ENCODE data around the gene MAP4K3. TPM values are rescaled to one million over a fixed set of nuclear protein-coding genes. Genes with fewer than 3 reads are reported as not detected.
A peak's percentile ranks its signal among the peaks of the same experiment; 100 is the strongest.

The MAP4K3 gene
- polyA plus RNA-seq, 3 donors: 64.1 to 82.8 (median 77.3) TPM

- no peak for DNase-seq (ENCODE audit: extremely low read depth in 1 of 11, low read depth in 9 of 11, low spot score in 4 of 11)
Measured at GRCh38 chr2:39455826-39456225, 18.7 kb upstream of the MAP4K3 start.

- DNase-seq (ENCODE audit: extremely low read depth in 1 of 11, low read depth in 9 of 11, low spot score in 4 of 11): no peak
Measured at GRCh38 chr2:39452396-39452795, 15.3 kb upstream of the MAP4K3 start.

GRCh38 chr2:39451954-39452353 lies 14.9 kb upstream of the MAP4K3 start:
- DNase-seq (ENCODE audit: extremely low read depth in 1 of 11, low read depth in 9 of 11, low spot score in 4 of 11): no peak

- DNase-seq (ENCODE audit: extremely low read depth in 1 of 11, low read depth in 9 of 11, low spot score in 4 of 11): no peak
Measured at GRCh38 chr2:39448169-39448502, 11.1 kb upstream of the MAP4K3 start.

DNA sequence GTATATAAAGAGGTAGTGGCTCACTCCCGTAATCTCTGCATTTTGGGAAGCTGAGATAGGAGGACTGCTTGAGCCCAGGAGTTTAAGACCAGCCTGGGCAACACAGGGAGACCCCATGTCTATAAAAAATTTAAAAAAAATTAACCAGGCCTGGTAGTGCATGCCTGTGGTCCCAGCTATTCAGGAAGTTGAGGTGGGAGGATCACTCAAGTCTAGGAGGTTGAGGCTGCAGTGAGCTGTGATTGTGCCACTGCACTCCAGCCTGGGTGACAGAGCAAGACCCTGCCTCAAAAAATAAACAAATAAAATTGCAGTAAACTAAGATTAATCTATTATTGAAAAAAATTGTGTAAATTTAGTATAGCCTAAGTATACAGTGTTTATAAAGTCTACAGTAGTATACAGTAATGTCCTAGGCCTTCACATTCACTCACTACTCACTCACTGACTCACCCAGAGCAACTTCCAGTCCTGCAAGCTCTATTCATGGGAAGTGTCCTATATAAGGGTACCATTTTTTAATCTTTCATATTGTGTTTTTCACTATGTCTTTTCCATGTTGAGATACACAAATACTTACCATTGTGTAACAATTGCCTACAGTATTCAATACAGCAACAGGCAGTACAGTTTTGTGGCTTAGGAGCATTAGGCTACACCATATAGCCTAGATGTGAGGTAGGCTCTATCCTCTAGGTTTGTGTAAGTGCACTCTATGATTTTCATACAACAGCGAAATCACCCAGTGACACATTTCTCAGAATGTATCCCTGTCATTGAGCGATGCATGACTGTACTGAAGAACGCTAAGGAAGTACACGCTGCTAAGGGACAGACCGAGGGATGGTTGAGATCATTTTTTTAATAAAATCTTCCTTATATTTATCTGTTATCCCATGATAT lies 10.4 kb upstream of the MAP4K3 start:
- no peak for DNase-seq (ENCODE audit: extremely low read depth in 1 of 11, low read depth in 9 of 11, low spot score in 4 of 11)

GRCh38 chr2:39445934-39446333 lies 8.8 kb upstream of the MAP4K3 start:
- no peak for DNase-seq (ENCODE audit: extremely low read depth in 1 of 11, low read depth in 9 of 11, low spot score in 4 of 11)

GRCh38 chr2:39443009-39443408 lies 5.9 kb upstream of the MAP4K3 start:
- no peak for DNase-seq (ENCODE audit: extremely low read depth in 1 of 11, low read depth in 9 of 11, low spot score in 4 of 11)

- peak in 5 of 11 donors; percentile 15 to 55 (median 31) for DNase-seq (ENCODE audit: extremely low read depth in 1 of 11, low read depth in 9 of 11, low spot score in 4 of 11)
Measured at GRCh38 chr2:39437522-39438296, 624 bp upstream of the MAP4K3 start.

DNA sequence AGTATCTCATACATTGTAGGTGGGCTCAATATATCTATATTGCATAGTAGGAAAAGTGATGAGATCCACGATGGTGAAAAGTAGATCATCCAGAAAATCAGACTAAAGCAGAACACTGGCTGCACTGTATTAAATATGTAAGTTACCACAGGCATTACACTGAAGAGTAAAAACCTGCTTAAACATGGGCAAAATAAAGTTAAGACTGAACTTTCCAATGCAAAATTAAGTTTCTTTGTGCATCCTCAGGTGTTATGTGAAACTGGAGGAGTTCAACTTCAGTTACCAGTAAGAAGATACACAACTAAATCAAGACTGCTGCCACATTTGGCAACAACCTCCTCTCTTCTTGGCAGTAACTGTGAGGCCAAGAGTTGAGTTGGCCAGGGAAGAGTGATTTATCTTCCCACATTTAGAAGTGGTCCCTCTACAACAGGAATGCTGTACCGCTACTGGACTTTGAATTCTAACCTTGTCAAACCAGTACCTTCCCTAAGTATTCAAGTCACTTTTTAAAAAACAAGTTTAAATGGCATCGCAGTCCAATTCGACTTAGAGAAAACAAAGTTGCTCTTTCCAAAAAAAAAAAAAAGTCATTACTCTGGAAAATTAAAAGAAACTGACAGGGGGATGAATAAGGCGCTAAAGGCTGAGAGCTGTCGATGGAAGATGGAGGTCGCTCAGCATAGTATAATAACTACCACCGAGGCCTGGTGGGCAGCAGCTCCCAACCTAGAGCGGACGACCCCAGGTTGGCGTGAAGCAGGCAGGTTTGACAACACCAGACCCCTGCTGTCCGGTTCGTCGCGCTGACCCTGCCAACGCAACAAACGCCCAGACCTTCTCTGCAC lies 1.1 kb downstream of the MAP4K3 start:
- peak in 8 of 11 donors; percentile 19 to 51 (median 33) for DNase-seq (ENCODE audit: extremely low read depth in 1 of 11, low read depth in 9 of 11, low spot score in 4 of 11)

GRCh38 chr2:39435234-39435633 lies 1.9 kb downstream of the MAP4K3 start:
- DNase-seq (ENCODE audit: extremely low read depth in 1 of 11, low read depth in 9 of 11, low spot score in 4 of 11): peak in 2 of 11 donors; percentile 15 to 23

- no peak for DNase-seq (ENCODE audit: extremely low read depth in 1 of 11, low read depth in 9 of 11, low spot score in 4 of 11)
Measured at GRCh38 chr2:39434233-39434897, 2.7 kb downstream of the MAP4K3 start.

DNA sequence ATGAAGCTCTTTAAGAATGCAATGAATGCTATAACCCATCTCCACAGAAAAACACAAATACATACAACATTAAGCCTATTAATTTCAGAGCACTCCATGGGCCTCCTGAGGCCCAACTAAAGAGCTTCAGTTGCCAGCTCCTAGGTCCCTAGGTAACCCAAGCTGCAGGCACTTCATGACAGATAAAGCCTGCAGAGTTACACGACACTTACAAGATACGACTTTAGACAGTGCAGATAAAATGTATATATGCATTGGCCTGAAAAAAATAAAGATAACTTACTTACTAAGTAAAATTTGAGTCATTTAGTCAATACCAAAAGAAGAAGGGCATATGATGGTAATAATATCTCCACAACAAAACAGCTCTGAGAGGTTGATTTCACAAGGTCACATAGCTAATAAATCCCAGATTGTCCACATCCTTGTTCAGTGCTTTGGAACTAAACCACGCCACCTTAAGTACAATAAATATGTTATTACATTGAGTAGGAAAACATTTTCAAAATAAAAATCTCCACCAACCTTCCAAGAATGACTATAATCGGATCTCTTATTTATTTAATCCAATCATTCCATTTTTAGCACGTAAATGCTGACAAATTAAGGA lies 3.4 kb downstream of the MAP4K3 start:
- DNase-seq (ENCODE audit: extremely low read depth in 1 of 11, low read depth in 9 of 11, low spot score in 4 of 11): no peak

DNA sequence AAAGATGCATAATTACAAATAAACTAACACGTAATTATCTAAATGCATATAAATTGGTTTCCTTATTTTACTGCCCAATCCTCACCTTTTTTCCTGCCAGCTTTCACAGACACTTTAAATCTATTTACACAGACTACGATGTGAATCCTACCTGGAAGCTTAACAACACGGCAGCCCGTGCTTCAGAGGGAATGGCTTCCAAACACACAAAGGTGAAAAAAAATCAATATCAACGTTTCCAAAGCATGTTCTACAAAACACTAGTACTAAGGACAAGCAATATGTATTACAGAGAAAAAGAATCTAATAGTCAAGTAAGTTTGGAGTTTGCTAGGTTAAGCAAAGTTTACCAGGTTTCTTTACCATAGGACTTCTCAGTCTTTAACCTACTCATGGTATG lies 4.4 kb downstream of the MAP4K3 start:
- no peak for DNase-seq (ENCODE audit: extremely low read depth in 1 of 11, low read depth in 9 of 11, low spot score in 4 of 11)

- no peak for DNase-seq (ENCODE audit: extremely low read depth in 1 of 11, low read depth in 9 of 11, low spot score in 4 of 11)
Measured at GRCh38 chr2:39431592-39432316, 5.3 kb downstream of the MAP4K3 start.

- no peak for DNase-seq (ENCODE audit: extremely low read depth in 1 of 11, low read depth in 9 of 11, low spot score in 4 of 11)
Measured at GRCh38 chr2:39429746-39430145, 7.3 kb downstream of the MAP4K3 start.

DNA sequence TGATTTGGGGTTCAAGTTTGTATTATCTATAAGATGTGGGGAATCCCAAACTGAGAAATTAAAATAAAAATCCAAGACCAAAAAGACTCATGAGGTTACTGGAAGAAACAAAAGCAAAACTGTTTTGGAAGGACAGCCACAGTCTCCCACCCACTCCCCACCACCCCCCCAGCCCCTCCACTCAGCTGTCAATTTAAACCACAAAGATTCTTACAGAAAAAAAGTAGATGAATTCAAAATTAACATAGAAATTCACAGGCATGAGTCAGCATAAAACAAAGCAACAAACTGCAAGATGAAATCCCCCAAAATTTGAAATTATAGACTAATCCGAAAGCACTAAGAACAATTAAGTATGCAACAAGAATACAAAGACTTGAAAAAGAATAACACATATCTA lies 12.1 kb downstream of the MAP4K3 start:
- DNase-seq (ENCODE audit: extremely low read depth in 1 of 11, low read depth in 9 of 11, low spot score in 4 of 11): no peak

DNA sequence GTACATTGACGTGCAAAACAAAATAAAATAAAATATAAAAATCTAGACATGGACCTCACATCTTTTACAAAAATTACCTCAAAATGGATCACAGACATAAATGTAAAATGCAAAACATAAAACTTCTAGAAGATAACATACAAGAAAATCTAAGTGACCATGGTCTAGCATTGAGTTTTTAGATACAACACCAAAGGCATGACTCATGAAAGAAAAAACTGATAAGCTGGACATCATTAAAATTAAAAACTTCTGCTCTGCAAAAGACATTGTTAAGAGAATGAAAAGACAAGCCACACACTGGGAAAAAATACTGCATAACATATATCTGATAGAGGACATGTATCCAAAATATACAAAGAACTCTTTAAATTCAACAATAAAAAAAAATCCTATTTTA lies 14.4 kb downstream of the MAP4K3 start:
- DNase-seq (ENCODE audit: extremely low read depth in 1 of 11, low read depth in 9 of 11, low spot score in 4 of 11): no peak

DNA sequence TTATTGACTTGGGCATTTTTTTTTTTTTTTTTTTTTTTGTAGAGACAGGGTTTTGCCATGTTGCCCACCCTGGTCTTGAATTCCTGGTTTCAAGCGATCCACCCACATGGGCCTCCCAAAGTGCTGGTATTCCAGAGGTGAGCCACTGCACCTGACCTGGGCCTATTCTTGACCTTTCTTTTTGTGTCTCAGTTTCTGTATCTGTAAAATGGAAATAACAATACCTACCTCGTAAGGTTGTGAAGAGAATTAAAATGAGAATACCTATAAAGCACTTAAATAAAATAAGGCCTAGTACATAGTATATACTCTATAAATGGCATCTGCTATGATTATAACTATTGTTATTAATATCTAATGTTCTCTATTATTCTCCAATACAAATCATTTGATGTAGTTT lies 15.7 kb downstream of the MAP4K3 start:
- no peak for DNase-seq (ENCODE audit: extremely low read depth in 1 of 11, low read depth in 9 of 11, low spot score in 4 of 11)

Measured in renal cortex interstitium (tissue), 11 donors.